ENCODE data around the gene CBX4. TPM values are rescaled to one million over a fixed set of nuclear protein-coding genes. Genes with fewer than 3 reads are reported as not detected.

Gene CBX4
- total and polyA plus RNA-seq, 2 of the 13 experiments (the other 11 are each of a cell fraction or from before 2014, with no cell fraction given), result 25.8 to 50.8 TPM

DNA sequence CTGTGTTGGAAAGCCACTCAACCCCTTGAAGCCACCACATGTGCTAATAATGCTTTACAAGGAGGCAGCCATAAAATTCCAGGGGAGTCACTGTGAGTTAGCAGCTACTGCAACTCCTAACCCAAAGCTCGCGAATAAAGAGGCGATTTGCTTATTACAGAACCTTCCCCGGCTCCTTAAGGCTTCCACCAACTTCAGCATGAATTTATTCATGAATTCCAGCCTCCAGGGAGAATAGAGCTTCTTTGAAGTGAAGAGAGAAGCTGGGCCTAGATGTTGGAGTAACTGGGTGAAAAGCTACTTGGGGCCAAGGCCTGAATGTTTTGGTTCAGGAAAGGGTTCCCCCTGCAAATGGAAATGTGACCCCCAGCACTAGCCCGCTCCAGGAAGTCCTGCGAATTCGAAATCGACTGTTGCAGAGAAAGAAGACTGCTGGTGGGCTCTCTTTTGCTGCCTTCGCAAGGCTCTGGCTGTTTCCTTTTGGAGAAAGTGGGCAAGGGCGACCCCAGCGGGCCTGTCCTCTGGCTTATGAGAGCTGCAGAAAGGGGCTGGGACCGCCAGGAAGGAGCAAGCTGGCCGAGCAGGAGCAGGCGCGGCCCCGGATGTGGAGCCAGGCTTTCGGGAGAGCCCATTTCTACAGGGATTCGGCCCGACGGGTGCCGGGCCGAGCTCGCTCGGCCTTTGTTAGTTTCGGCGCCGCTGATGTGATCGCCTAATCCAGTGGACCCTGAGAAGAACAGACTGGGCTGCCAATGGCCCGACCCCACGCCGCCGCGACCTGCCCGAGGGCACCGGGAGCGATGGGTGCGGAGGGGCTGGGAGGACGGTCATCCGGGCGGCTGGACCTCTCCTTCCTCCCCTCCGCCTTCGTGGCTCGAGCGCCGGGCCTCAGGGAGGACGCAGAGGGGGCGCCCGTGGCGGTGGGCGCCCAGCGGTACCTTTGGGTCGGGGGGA is 50.0 kb downstream of the CBX4 start (continued):
- TF ChIP-seq, protein P1, sequence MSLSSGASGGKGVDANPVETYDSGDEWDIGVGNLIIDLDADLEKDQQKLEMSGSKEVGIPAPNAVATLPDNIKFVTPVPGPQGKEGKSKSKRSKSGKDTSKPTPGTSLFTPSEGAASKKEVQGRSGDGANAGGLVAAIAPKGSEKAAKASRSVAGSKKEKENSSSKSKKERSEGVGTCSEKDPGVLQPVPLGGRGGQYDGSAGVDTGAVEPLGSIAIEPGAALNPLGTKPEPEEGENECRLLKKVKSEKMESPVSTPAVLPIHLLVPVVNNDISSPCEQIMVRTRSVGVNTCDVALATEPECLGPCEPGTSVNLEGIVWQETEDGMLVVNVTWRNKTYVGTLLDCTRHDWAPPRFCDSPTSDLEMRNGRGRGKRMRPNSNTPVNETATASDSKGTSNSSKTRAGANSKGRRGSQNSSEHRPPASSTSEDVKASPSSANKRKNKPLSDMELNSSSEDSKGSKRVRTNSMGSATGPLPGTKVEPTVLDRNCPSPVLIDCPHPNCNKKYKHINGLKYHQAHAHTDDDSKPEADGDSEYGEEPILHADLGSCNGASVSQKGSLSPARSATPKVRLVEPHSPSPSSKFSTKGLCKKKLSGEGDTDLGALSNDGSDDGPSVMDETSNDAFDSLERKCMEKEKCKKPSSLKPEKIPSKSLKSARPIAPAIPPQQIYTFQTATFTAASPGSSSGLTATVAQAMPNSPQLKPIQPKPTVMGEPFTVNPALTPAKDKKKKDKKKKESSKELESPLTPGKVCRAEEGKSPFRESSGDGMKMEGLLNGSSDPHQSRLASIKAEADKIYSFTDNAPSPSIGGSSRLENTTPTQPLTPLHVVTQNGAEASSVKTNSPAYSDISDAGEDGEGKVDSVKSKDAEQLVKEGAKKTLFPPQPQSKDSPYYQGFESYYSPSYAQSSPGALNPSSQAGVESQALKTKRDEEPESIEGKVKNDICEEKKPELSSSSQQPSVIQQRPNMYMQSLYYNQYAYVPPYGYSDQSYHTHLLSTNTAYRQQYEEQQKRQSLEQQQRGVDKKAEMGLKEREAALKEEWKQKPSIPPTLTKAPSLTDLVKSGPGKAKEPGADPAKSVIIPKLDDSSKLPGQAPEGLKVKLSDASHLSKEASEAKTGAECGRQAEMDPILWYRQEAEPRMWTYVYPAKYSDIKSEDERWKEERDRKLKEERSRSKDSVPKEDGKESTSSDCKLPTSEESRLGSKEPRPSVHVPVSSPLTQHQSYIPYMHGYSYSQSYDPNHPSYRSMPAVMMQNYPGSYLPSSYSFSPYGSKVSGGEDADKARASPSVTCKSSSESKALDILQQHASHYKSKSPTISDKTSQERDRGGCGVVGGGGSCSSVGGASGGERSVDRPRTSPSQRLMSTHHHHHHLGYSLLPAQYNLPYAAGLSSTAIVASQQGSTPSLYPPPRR (CRISPR knock-in tag; IDR thresholded peaks at IDR 0.05; ENCODE audit: borderline replicate concordance), result no peak
- no peak for TF ChIP-seq MED13 (CRISPR knock-in tag; IDR thresholded peaks at IDR 0.05)
- no peak for TF ChIP-seq FIP1L1 (IDR thresholded peaks at IDR 0.05; ENCODE audit: borderline replicate concordance, insufficient read depth, low read depth, low read length)
- TF ChIP-seq ZNF251 (CRISPR knock-in tag; IDR thresholded peaks at IDR 0.05), result no peak
- no peak for TF ChIP-seq ZNF12 (CRISPR knock-in tag; IDR thresholded peaks at IDR 0.05)
- TF ChIP-seq, protein P2, sequence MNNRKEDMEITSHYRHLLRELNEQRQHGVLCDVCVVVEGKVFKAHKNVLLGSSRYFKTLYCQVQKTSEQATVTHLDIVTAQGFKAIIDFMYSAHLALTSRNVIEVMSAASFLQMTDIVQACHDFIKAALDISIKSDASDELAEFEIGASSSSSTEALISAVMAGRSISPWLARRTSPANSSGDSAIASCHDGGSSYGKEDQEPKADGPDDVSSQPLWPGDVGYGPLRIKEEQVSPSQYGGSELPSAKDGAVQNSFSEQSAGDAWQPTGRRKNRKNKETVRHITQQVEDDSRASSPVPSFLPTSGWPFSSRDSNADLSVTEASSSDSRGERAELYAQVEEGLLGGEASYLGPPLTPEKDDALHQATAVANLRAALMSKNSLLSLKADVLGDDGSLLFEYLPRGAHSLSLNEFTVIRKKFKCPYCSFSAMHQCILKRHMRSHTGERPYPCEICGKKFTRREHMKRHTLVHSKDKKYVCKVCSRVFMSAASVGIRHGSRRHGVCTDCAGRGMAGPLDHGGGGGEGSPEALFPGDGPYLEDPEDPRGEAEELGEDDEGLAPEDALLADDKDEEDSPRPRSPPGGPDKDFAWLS (CRISPR knock-in tag; IDR thresholded peaks at IDR 0.05; ENCODE audit: borderline replicate concordance), result no peak
- TF ChIP-seq, protein P3, sequence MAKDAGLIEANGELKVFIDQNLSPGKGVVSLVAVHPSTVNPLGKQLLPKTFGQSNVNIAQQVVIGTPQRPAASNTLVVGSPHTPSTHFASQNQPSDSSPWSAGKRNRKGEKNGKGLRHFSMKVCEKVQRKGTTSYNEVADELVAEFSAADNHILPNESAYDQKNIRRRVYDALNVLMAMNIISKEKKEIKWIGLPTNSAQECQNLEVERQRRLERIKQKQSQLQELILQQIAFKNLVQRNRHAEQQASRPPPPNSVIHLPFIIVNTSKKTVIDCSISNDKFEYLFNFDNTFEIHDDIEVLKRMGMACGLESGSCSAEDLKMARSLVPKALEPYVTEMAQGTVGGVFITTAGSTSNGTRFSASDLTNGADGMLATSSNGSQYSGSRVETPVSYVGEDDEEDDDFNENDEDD (CRISPR knock-in tag; IDR thresholded peaks at IDR 0.05; ENCODE audit: borderline replicate concordance), result no peak
- no peak for TF ChIP-seq ZNF672 (CRISPR knock-in tag; IDR thresholded peaks at IDR 0.05)
- TF ChIP-seq MIER3 (CRISPR knock-in tag; IDR thresholded peaks at IDR 0.05; ENCODE audit: borderline replicate concordance), result no peak
- no peak for TF ChIP-seq SMAD1 (CRISPR knock-in tag; IDR thresholded peaks at IDR 0.05; ENCODE audit: borderline replicate concordance, low read depth)
- no peak; the same call in 1 of the 2 replicates for TF ChIP-seq ZNF607 (CRISPR knock-in tag; IDR thresholded peaks at IDR 0.05; ENCODE audit: borderline replicate concordance)
- TF ChIP-seq ZFP37 (CRISPR knock-in tag; IDR thresholded peaks at IDR 0.05; ENCODE audit: borderline replicate concordance), result no peak
- TF ChIP-seq, protein P4, sequence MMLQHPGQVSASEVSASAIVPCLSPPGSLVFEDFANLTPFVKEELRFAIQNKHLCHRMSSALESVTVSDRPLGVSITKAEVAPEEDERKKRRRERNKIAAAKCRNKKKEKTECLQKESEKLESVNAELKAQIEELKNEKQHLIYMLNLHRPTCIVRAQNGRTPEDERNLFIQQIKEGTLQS (CRISPR knock-in tag; IDR thresholded peaks at IDR 0.05), result no peak
- no peak for TF ChIP-seq AGO2 (optimal IDR thresholded peaks at IDR 0.05; ENCODE audit: low read depth, low read length)
- TF ChIP-seq, protein P5, sequence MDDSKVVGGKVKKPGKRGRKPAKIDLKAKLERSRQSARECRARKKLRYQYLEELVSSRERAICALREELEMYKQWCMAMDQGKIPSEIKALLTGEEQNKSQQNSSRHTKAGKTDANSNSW (CRISPR knock-in tag; IDR thresholded peaks at IDR 0.05; ENCODE audit: borderline replicate concordance), result 0 out of 2 replicates have a peak, but pooled peaks have one; percentile 13
